ENCODE measurements around the gene SMIM14. TPM values are rescaled to one million over a fixed set of nuclear protein-coding genes. Genes with fewer than 3 reads are reported as not detected.

SMIM14 gene
- total and polyA plus RNA-seq, 2 of the 8 experiments (the other 6 are each of a cell fraction or from before 2014, with no cell fraction given) = 29.1 to 31.0 TPM

- no peak overlapping the region for H3K9ac ChIP-seq (replicated peaks in 1 of 4; ENCODE audit: extremely low read depth in 1 of 4, low read depth in 3 of 4, low read length in 3 of 4)
- H3K79me2 ChIP-seq (ENCODE audit: control insufficient read depth in 1 of 2, insufficient read depth in 2 of 2, low read length in 2 of 2) = no peaks in the 10 kb centered on the region
- H2AK5ac ChIP-seq (ENCODE audit: low read depth, low read length) = no peak overlapping the region
- H3K23me2 ChIP-seq (ENCODE audit: low read depth, low read length) = no peaks in the 10 kb centered on the region
- no peak overlapping the region for H2BK120ac ChIP-seq (replicated peaks; ENCODE audit: low read depth, low read length)
- H3K23ac ChIP-seq (ENCODE audit: insufficient read length) = no peak overlapping the region
- H2AFZ ChIP-seq (ENCODE audit: low read length) = no peak overlapping the region
- H3K27me3 ChIP-seq (replicated peaks in 1 of 4; ENCODE audit: control insufficient read depth in 3 of 4, extremely low read depth in 1 of 4, insufficient read depth in 3 of 4, low read length in 3 of 4) = no peaks in the 10 kb centered on the region
- H3K36me3 ChIP-seq (ENCODE audit: control insufficient read depth in 2 of 4, insufficient read depth in 4 of 4, low read length in 3 of 4) = peaks cover 18 to 81% (median 45%) of the 10 kb centered on the region in 4 experiments
- H3K9me3 ChIP-seq (ENCODE audit: insufficient read depth in 2 of 2, low read depth in 1 of 2, low read length in 1 of 2) = no peaks in the 10 kb centered on the region
- H3K79me1 ChIP-seq (ENCODE audit: low read depth, low read length) = no peaks in the 10 kb centered on the region
- DNase-seq (ENCODE audit: low read depth in 1 of 2, low spot score in 2 of 2) (no peak), FAIRE-seq (no peak)
- no peak overlapping the region for H4K5ac ChIP-seq (ENCODE audit: insufficient read length, low read depth, low read length)
- H3K4me3 ChIP-seq (ENCODE audit: extremely low read depth in 1 of 4, insufficient read depth in 2 of 4, low read depth in 3 of 4, low read length in 4 of 4) = no peak overlapping the region
- no peaks in the 10 kb centered on the region for H3K4me1 ChIP-seq (replicated peaks in 1 of 4; ENCODE audit: control insufficient read depth in 3 of 4, insufficient read depth in 4 of 4, low read length in 3 of 4)
- H3K4me2 ChIP-seq (ENCODE audit: insufficient read depth in 1 of 2, low read depth in 2 of 2, low read length in 2 of 2) = no peak overlapping the region
- H3K56ac ChIP-seq (replicated peaks; ENCODE audit: insufficient read length, low read depth, low read length) = no peak overlapping the region
- WGBS, 2 experiments (ENCODE audit: extremely low coverage in 1 of 2, insufficient coverage in 1 of 2, insufficient read length in 1 of 2, insufficient replicate concordance in 2 of 2, low coverage in 1 of 2, low lambda C conversion rate in 2 of 2, missing lambda C conversion rate in 1 of 2) = 91% methylated on average over 5 of the region's 5 CpGs; no CpG with 5 or more reads in 1 of the 2 experiments
- H2BK5ac ChIP-seq (ENCODE audit: low read depth, low read length) = no peak overlapping the region
- H2BK15ac ChIP-seq (ENCODE audit: low read length) = no peak overlapping the region
- H3K27ac ChIP-seq (ENCODE audit: low read depth, low read length) = no peak overlapping the region
- H2BK20ac ChIP-seq (ENCODE audit: low read length) = no peak overlapping the region
- no peak overlapping the region for H2BK12ac ChIP-seq (ENCODE audit: low read depth, low read length)
- no peak overlapping the region for H4K8ac ChIP-seq (ENCODE audit: extremely low read depth, insufficient read depth, low read length)
- no peak overlapping the region for H3K18ac ChIP-seq (ENCODE audit: extremely low read depth, low read length)
- peaks cover 0 to 1% of the 10 kb centered on the region in 2 experiments for H4K20me1 ChIP-seq (replicated peaks in 1 of 2; ENCODE audit: control insufficient read depth in 1 of 2, insufficient read depth in 2 of 2, low read length in 2 of 2)
- H3K4ac ChIP-seq (replicated peaks; ENCODE audit: insufficient read length, low read depth, low read length) = no peak overlapping the region
- CTCF ChIA-PET (ENCODE audit: partially characterized antibody) = interaction anchor here (0.6 to 1.5 kb wide), 2 partner anchors 31 to 471 kb away, joined by 3 to 4 read pairs; no protein-coding TSS in a partner anchor
- no peak overlapping the region for H4K91ac ChIP-seq (replicated peaks; ENCODE audit: insufficient read length, low read length)
- POLR2A ChIA-PET (ENCODE audit: partially characterized antibody) = interaction anchor here (0.6 to 1.2 kb wide), 3 partner anchors 33 to 696 kb away, joined by 3 read pairs; no protein-coding TSS in a partner anchor
- no peak overlapping the region for H3K14ac ChIP-seq (ENCODE audit: insufficient read length)
- TF ChIP-seq EGR1 (IDR thresholded peaks at IDR 0.05; ENCODE audit: borderline replicate concordance, low read depth, low read length) = no peak
- no peak for TF ChIP-seq RAD21 (IDR thresholded peaks at IDR 0.05 in 1 of 2, conservative IDR thresholded peaks at IDR 0.05 in 1 of 2; ENCODE audit: low read depth in 2 of 2, low read length in 2 of 2)
- no peak for TF ChIP-seq CHD1 (IDR thresholded peaks at IDR 0.05; ENCODE audit: low read depth, low read length)
- TF ChIP-seq SP1 (IDR thresholded peaks at IDR 0.05; ENCODE audit: low read depth, low read length) = no peak
Measured at GRCh38 chr4:39510348-39510929, 128.2 kb downstream of the SMIM14 start.
